Astrocyte of the cerebellum (primary cell): Measurements from ENCODE around the gene NCOA4.

Experiments
- DNase-seq: peaks from one replicate; pipeline ENCODE4 v3.0.0-alpha.2; 2011; ENCODE audit warnings: low read depth
- H3K4me3 ChIP-seq: 2 replicates; pipeline ENCODE4 v1.5.1; 2011; ENCODE audit warnings: mild to moderate bottlenecking, low read depth, low read length, moderate library complexity
- CTCF ChIP-seq: IDR thresholded peaks from 2 replicates; pipeline ENCODE4 v1.5.1; 2012; ENCODE audit warnings: low read length, low read depth, moderate library complexity, mild to moderate bottlenecking; ENCODE audit errors: missing control alignments
- in situ Hi-C: cut with HindIII; loops from 2 replicates; pipeline ENCODE4 v1.10.0; 2017; ENCODE audit warnings: low sequenced_read_pairs

The NCOA4 gene

DNA sequence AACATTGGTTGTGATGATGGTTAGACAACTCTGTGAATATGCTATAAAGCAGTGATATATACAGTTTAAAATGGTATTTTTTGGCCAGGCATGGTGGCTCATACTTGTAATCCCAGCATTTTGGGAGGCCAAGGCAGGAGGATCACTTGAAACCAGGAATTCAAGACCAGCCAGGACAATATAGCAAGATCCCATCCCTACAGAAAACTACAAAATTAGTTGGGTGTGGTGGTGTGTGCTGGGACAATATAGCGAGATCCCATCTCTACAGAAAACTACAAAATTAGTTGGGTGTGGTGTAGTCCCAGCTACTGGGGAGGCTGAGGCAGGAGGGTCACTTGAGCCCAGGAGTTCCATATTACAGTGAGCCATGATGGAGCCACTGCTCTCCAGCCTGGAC, 43.1 kb upstream of the NCOA4 start:
- in situ Hi-C loops: no loop called here
- no peak for TF ChIP-seq CTCF
- no peak for DNase-seq
- H3K4me3 ChIP-seq: no peak overlapping the region

DNA sequence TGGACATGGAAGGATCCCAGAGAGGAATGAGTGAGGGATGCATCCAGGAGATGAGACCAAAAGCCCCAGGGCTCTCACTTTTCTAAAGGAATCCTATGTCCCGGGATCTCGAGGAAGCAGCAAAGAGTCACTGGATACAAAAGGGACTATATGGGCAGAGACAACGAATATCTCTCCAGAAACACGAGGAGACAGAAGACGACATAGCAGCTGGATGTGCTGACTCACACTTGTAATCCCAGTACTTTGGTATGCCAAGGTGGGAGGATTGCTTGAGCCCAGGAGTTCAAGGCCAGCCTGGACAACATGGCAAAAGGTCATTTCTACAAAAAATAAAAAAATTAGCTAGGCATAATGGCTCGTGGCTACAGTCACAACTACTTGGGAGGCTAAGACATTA, 40.3 kb upstream of the NCOA4 start:
- no peak for DNase-seq
- no peak for TF ChIP-seq CTCF
- no peak overlapping the region for H3K4me3 ChIP-seq
- in situ Hi-C loops: no loop called here

DNA sequence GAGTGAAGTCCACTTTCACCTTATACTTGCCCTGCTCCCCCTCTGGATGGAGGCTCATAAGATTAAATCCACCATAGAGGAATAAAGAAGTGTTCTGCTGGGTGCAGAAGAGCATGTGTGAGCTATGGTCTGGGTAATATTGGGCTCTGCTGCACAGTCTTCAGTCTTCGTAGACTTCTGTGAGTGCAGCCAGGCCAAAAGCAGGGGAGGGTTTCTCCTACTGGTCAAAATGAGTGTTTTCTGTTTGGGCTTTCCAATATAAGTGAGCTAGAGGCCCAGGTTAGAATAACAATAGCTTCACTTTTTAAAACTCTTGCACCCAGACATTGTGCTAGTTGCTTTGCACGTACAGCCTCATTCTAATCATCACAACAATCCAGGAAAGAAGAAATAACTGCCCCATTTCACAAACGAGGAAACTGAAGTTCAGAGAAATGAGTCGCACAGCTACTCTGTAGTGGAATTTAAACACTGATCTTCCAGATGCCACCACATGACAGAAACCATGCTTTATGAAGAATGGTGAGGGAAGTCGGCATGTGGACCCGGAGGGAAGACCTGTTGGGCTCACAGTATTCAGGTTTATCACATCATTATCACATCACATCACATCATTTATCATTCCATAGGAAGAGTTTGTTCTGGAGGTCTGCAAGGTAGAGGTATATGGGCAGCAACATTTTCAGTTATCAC, 39.5 kb upstream of the NCOA4 start:
- TF ChIP-seq CTCF: no peak
- in situ Hi-C loops: no loop called here
- DNase-seq: no peak
- H3K4me3 ChIP-seq: no peak overlapping the region

GRCh38 chr10:46068905-46069304, 38.5 kb upstream of the NCOA4 start:
- in situ Hi-C loops: no loop called here
- DNase-seq: no peak
- no peak for TF ChIP-seq CTCF
- no peak overlapping the region for H3K4me3 ChIP-seq

- H3K4me3 ChIP-seq: no peak overlapping the region
- no peak for DNase-seq
- in situ Hi-C loops: no loop called here
- no peak for TF ChIP-seq CTCF
Measured at GRCh38 chr10:46068117-46068516, 37.7 kb upstream of the NCOA4 start.

DNA sequence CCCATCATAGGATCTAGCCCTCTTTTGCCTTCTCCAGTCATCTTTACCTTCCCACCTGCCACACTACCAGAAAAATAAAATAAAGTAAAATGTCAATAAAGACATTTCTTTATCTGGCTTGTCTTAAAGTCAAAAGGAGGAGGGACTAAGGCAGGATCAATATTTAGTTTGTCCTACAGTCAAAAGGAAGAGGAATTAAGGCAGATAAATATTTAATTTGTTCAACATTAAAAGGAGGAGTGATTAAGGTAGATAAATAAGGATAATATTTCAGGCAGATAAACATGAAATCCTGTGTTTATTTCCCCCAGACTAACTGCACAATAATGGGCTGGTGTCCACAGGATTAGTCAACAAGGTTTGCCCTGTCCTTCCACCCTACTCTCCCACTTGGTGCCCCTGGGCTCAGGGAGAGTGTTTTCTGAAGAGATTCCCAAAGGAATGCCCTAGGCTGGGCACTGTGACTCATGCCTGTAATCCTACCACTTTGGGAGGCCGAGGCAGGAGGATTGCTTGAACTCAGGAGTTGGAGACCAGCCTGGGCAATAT, 33.9 kb upstream of the NCOA4 start:
- no peak for DNase-seq
- in situ Hi-C loops: no loop called here
- no peak overlapping the region for H3K4me3 ChIP-seq
- no peak for TF ChIP-seq CTCF
